Activated CD4-positive, alpha-beta T cell treated with anti-CD3 and anti-CD28 coated beads for 36 hours (primary cell): ENCODE data around the gene UMAD1. TPM values are rescaled to one million over a fixed set of nuclear protein-coding genes. Genes with fewer than 3 reads are reported as not detected.
A peak's percentile ranks its signal among the peaks of the same experiment; 100 is the strongest.

Source experiments
- ATAC-seq: fragments of 200-7000 bp; cut with Tn5 transposase; one replicate; pipeline ENCODE4 v1.10.0; 2021; ENCODE audit warnings: mild to moderate bottlenecking, moderate library complexity
- CTCF ChIA-PET: fragments of 350-600 bp; sonication (Branson Sonifier 250); formaldehyde crosslinking; loops from one replicate; lab custom pipeline; 2021; ENCODE audit warnings: antibody characterized with exemption; lab: Charles Lee
- POLR2A ChIA-PET: fragments of 350-600 bp; sonication (Branson Sonifier 250); formaldehyde crosslinking; loops from one replicate; lab custom pipeline; 2021; ENCODE audit warnings: antibody characterized with exemption, inconsistent platforms; lab: Charles Lee
- DNase-seq: peaks from one replicate; pipeline ENCODE4 v3.0.0-alpha.2; 2020
- H3K27ac Mint-ChIP-seq: one replicate; pipeline ENCODE4 v1.8.0; 2021; ENCODE audit warnings: mixed read lengths
- H3K27me3 Mint-ChIP-seq: one replicate; pipeline ENCODE4 v1.8.0; 2021; ENCODE audit warnings: mixed read lengths
- H3K36me3 Mint-ChIP-seq: one replicate; pipeline ENCODE4 v1.8.0; 2021; ENCODE audit warnings: low read depth, mixed read lengths
- H3K4me1 Mint-ChIP-seq: one replicate; pipeline ENCODE4 v1.8.0; 2021; ENCODE audit warnings: mixed read lengths
- H3K4me3 Mint-ChIP-seq: one replicate; pipeline ENCODE4 v1.8.0; 2021; ENCODE audit warnings: mild to moderate bottlenecking, moderate library complexity, mixed read lengths
- H3K9me3 Mint-ChIP-seq: one replicate; pipeline ENCODE4 v1.8.0; 2021; ENCODE audit warnings: low read depth, mixed read lengths
- intact Hi-C, 2 experiments: fragments of 100-400 bp; cut with DNase I in 1 of 2; cut with micrococcal nuclease in 1 of 2; formaldehyde crosslinking; loops; one replicate each; pipeline versions ENCODE4 v1.14.2 to v1.15.1; 2022 to 2024; cut with DNase I, micrococcal nuclease
- total RNA-seq, 2 experiments: library from RNA; stranded (reverse); gene quantifications; one replicate each; pipeline ENCODE4 v1.2.3, GENCODE V29; 2021

Gene UMAD1
- total RNA-seq, 2 experiments from 2014 or later = 13.1 to 14.5 TPM

GRCh38 chr7:7785344-7785973, 144.9 kb downstream of the UMAD1 start:
- no peak overlapping the region for H3K27ac Mint-ChIP-seq

GRCh38 chr7:7786595-7786994, 146.0 kb downstream of the UMAD1 start:
- H3K4me1 Mint-ChIP-seq = peaks cover 3% of the 10 kb centered on the region
- H3K36me3 Mint-ChIP-seq = peaks cover 6% of the 10 kb centered on the region
- CTCF ChIA-PET = interaction anchor here (0.6 to 3.7 kb wide), 3 partner anchors 14 to 205 kb away, joined by 3 to 14 read pairs (median 3); no protein-coding TSS in a partner anchor
- ATAC-seq = no peak
- no peak overlapping the region for H3K27ac Mint-ChIP-seq
- H3K9me3 Mint-ChIP-seq = no peaks in the 10 kb centered on the region
- POLR2A ChIA-PET = no interaction called here
- H3K27me3 Mint-ChIP-seq = no peaks in the 10 kb centered on the region
- intact Hi-C loops = no loop called here
- no peak overlapping the region for H3K4me3 Mint-ChIP-seq
- DNase-seq = no peak

More at GRCh38 chr7:7785344-7785973, 144.9 kb downstream of the UMAD1 start:
- ChIA-PET CTCF (interaction anchor here (0.8 to 3.7 kb wide), 2 partner anchors 13 to 206 kb away, joined by 3 to 14 read pairs; no protein-coding TSS in a partner anchor), POLR2A (no interaction called here)
- Mint-ChIP-seq H3K9me3 (no peaks in the 10 kb centered on the region), H3K4me3 (no peak overlapping the region), H3K36me3 (peaks cover 4% of the 10 kb centered on the region), H3K4me1 (peaks cover 3% of the 10 kb centered on the region), H3K27me3 (no peaks in the 10 kb centered on the region)
- DNase-seq (no peak), ATAC-seq (no peak)
- intact Hi-C loops = no loop called here

- no peaks in the 10 kb centered on the region for H3K9me3 Mint-ChIP-seq
- peaks cover 9% of the 10 kb centered on the region for H3K36me3 Mint-ChIP-seq
- DNase-seq = no peak
- peaks cover 2% of the 10 kb centered on the region for H3K4me1 Mint-ChIP-seq
- H3K27ac Mint-ChIP-seq = no peak overlapping the region
- intact Hi-C loops = no loop called here
- no peaks in the 10 kb centered on the region for H3K27me3 Mint-ChIP-seq
- ATAC-seq = peak; percentile 95
- ChIA-PET CTCF (no interaction called here), POLR2A (no interaction called here)
- H3K4me3 Mint-ChIP-seq = no peak overlapping the region
Measured at GRCh38 chr7:7789551-7789988, 149.0 kb downstream of the UMAD1 start.

- no peak overlapping the region for H3K4me3 Mint-ChIP-seq
- intact Hi-C loops = no loop called here
- H3K27me3 Mint-ChIP-seq = no peaks in the 10 kb centered on the region
- H3K9me3 Mint-ChIP-seq = no peaks in the 10 kb centered on the region
- H3K4me1 Mint-ChIP-seq = peaks cover 2% of the 10 kb centered on the region
- DNase-seq (no peak), ATAC-seq (no peak)
- peaks cover 8% of the 10 kb centered on the region for H3K36me3 Mint-ChIP-seq
- no peak overlapping the region for H3K27ac Mint-ChIP-seq
- ChIA-PET POLR2A (no interaction called here), CTCF (interaction anchor here (0.6 kb wide), 1 partner anchor 66 kb away, joined by 3 read pairs; no protein-coding TSS in a partner anchor)
Measured at GRCh38 chr7:7790041-7790741, 149.6 kb downstream of the UMAD1 start.

- Mint-ChIP-seq H3K9me3 (peaks cover under 1% of the 10 kb centered on the region), H3K27me3 (no peaks in the 10 kb centered on the region), H3K27ac (no peak overlapping the region), H3K4me3 (no peak overlapping the region), H3K36me3 (peaks cover 13% of the 10 kb centered on the region), H3K4me1 (peaks cover 2% of the 10 kb centered on the region)
- ChIA-PET POLR2A (no interaction called here), CTCF (interaction anchor here (0.7 to 1.1 kb wide), 2 partner anchors 11 to 424 kb away, joined by 3 read pairs; no protein-coding TSS in a partner anchor)
- intact Hi-C loops = no loop called here
- ATAC-seq (no peak), DNase-seq (no peak)
Measured at GRCh38 chr7:7791523-7791922, 151.0 kb downstream of the UMAD1 start.

- Mint-ChIP-seq H3K4me1 (peaks cover 2% of the 10 kb centered on the region), H3K9me3 (peaks cover 3% of the 10 kb centered on the region), H3K27ac (no peak overlapping the region), H3K27me3 (no peaks in the 10 kb centered on the region), H3K4me3 (no peak overlapping the region), H3K36me3 (peaks cover 16% of the 10 kb centered on the region)
- intact Hi-C loops = no loop called here
- ChIA-PET CTCF (interaction anchor here (0.7 to 1.1 kb wide), 2 partner anchors 12 to 424 kb away, joined by 3 read pairs; no protein-coding TSS in a partner anchor), POLR2A (no interaction called here)
- DNase-seq (no peak), ATAC-seq (no peak)
Measured at GRCh38 chr7:7792056-7792455, 151.5 kb downstream of the UMAD1 start.

GRCh38 chr7:7793249-7793648, 152.7 kb downstream of the UMAD1 start:
- ATAC-seq (no peak), DNase-seq (no peak)
- ChIA-PET POLR2A (no interaction called here), CTCF (interaction anchor here (0.7 kb wide), 1 partner anchor 195 kb away, joined by 5 read pairs; no protein-coding TSS in a partner anchor)
- Mint-ChIP-seq H3K36me3 (peaks cover 26% of the 10 kb centered on the region), H3K9me3 (peaks cover 3% of the 10 kb centered on the region), H3K4me3 (no peak overlapping the region), H3K4me1 (peaks cover 2% of the 10 kb centered on the region), H3K27me3 (no peaks in the 10 kb centered on the region), H3K27ac (no peak overlapping the region)
- intact Hi-C loops = no loop called here

GRCh38 chr7:7793921-7794320, 153.4 kb downstream of the UMAD1 start:
- no peak for ATAC-seq
- intact Hi-C loops = no loop called here
- CTCF ChIA-PET = no interaction called here
- H3K4me1 Mint-ChIP-seq = peaks cover 2% of the 10 kb centered on the region
- H3K36me3 Mint-ChIP-seq = peaks cover 26% of the 10 kb centered on the region
- H3K9me3 Mint-ChIP-seq = peaks cover 3% of the 10 kb centered on the region
- no peak overlapping the region for H3K4me3 Mint-ChIP-seq
- POLR2A ChIA-PET = no interaction called here
- no peak overlapping the region for H3K27ac Mint-ChIP-seq
- no peak for DNase-seq
- H3K27me3 Mint-ChIP-seq = no peaks in the 10 kb centered on the region

- ATAC-seq (no peak), DNase-seq (no peak)
- peaks cover 26% of the 10 kb centered on the region for H3K36me3 Mint-ChIP-seq
- no peaks in the 10 kb centered on the region for H3K27me3 Mint-ChIP-seq
- no peaks in the 10 kb centered on the region for H3K4me1 Mint-ChIP-seq
- no peak overlapping the region for H3K4me3 Mint-ChIP-seq
- ChIA-PET CTCF (interaction anchor here (1.4 kb wide), 1 partner anchor 10 kb away, joined by 4 read pairs; no protein-coding TSS in a partner anchor), POLR2A (no interaction called here)
- intact Hi-C loops = no loop called here
- peaks cover 3% of the 10 kb centered on the region for H3K9me3 Mint-ChIP-seq
- H3K27ac Mint-ChIP-seq = no peak overlapping the region
Measured at GRCh38 chr7:7795203-7795602, 154.7 kb downstream of the UMAD1 start.

- intact Hi-C loops = no loop called here
- Mint-ChIP-seq H3K27ac (no peak overlapping the region), H3K4me1 (no peaks in the 10 kb centered on the region), H3K4me3 (no peak overlapping the region), H3K27me3 (no peaks in the 10 kb centered on the region), H3K9me3 (peaks cover 3% of the 10 kb centered on the region), H3K36me3 (peaks cover 26% of the 10 kb centered on the region)
- POLR2A ChIA-PET = no interaction called here
- DNase-seq (no peak), ATAC-seq (peak; percentile 65)
- CTCF ChIA-PET = interaction anchor here (1.4 kb wide), 1 partner anchor 10 kb away, joined by 4 read pairs; no protein-coding TSS in a partner anchor
Measured at GRCh38 chr7:7795630-7796121, 155.1 kb downstream of the UMAD1 start.

GRCh38 chr7:7798510-7798909, 158.0 kb downstream of the UMAD1 start:
- Mint-ChIP-seq H3K27me3 (no peaks in the 10 kb centered on the region), H3K27ac (no peak overlapping the region), H3K4me1 (no peaks in the 10 kb centered on the region), H3K4me3 (no peak overlapping the region), H3K9me3 (peaks cover 3% of the 10 kb centered on the region), H3K36me3 (peaks cover 22% of the 10 kb centered on the region)
- CTCF ChIA-PET = interaction anchor here (0.8 kb wide), 1 partner anchor 17 kb away, joined by 4 read pairs; no protein-coding TSS in a partner anchor
- DNase-seq (no peak), ATAC-seq (no peak)
- intact Hi-C loops = no loop called here
- POLR2A ChIA-PET = no interaction called here
